WTC11 (cell line): Measurements from ENCODE around the gene FGF8. TPM values are rescaled to one million over a fixed set of nuclear protein-coding genes. Genes with fewer than 3 reads are reported as not detected.
A peak's percentile ranks its signal among the peaks of the same experiment; 100 is the strongest.

Experiments used
- ATAC-seq: fragments of 200-7000 bp; cut with Tn5 transposase; 2 replicates; pipeline ENCODE4 v1.10.0; 2021; ENCODE audit warnings: mild to moderate bottlenecking, moderate library complexity
- CTCF ChIA-PET: fragments of 300-600 bp; sonication (Branson Sonifier 250); formaldehyde crosslinking; loops from one replicate; lab custom pipeline; 2021; ENCODE audit warnings: antibody characterized with exemption; lab: Charles Lee
- POLR2A ChIA-PET: fragments of 350-600 bp; sonication (Branson Sonifier 250); formaldehyde crosslinking; loops from one replicate; lab custom pipeline; 2021; ENCODE audit warnings: antibody characterized with exemption; lab: Charles Lee
- DNase-seq: peaks from one replicate; pipeline ENCODE4 v3.0.0; 2021; ENCODE audit warnings: low spot score
- H3K27ac Mint-ChIP-seq: 2 replicates; pipeline ENCODE4 v1.8.0; 2021; ENCODE audit warnings: mixed read lengths
- H3K27me3 Mint-ChIP-seq: 2 replicates; pipeline ENCODE4 v1.8.0; 2021; ENCODE audit warnings: low read depth, mild to moderate bottlenecking, moderate library complexity, mixed read lengths
- H3K36me3 Mint-ChIP-seq: 2 replicates; pipeline ENCODE4 v1.8.0; 2021; ENCODE audit warnings: mixed read lengths
- H3K4me1 Mint-ChIP-seq: 2 replicates; pipeline ENCODE4 v1.8.0; 2022; ENCODE audit warnings: mixed read lengths
- H3K4me3 Mint-ChIP-seq: 2 replicates; pipeline ENCODE4 v1.8.0; 2021; ENCODE audit warnings: mild to moderate bottlenecking, moderate library complexity, mixed read lengths
- H3K9me3 Mint-ChIP-seq: 2 replicates; pipeline ENCODE4 v1.8.0; 2021; ENCODE audit warnings: mixed read lengths
- ATF1 ChIP-seq: sonication (generic); formaldehyde crosslinking; IDR thresholded peaks from 2 replicates; pipeline ENCODE4 v1.8.1; 2023; ENCODE audit warnings: mild to moderate bottlenecking, moderate library complexity, missing genetic modification reagents
- ATF6 ChIP-seq: sonication (generic); formaldehyde crosslinking; IDR thresholded peaks from 2 replicates; pipeline ENCODE4 v1.8.1; 2023; ENCODE audit warnings: mild to moderate bottlenecking, missing genetic modification reagents
- CDX4 ChIP-seq: fragments of 250-450 bp; sonication (Bioruptor Pico); IDR thresholded peaks from 2 replicates; pipeline ENCODE4 v1.9.0; 2021; ENCODE audit warnings: moderate library complexity, mild to moderate bottlenecking, inconsistent platforms, borderline replicate concordance
- ELF4 ChIP-seq: sonication (generic); formaldehyde crosslinking; IDR thresholded peaks from 2 replicates; pipeline ENCODE4 v1.8.1; 2022; ENCODE audit warnings: low read depth, mild to moderate bottlenecking, moderate library complexity, missing genetic modification reagents
- EMX1 ChIP-seq: fragments of 250-450 bp; sonication (Bioruptor Pico); IDR thresholded peaks from 2 replicates; pipeline ENCODE4 v1.8.0; 2021; ENCODE audit warnings: mild to moderate bottlenecking
- ERG ChIP-seq: fragments of 250-450 bp; sonication (Bioruptor Pico); IDR thresholded peaks from 2 replicates; pipeline ENCODE4 v1.8.0; 2021; ENCODE audit warnings: mild to moderate bottlenecking
- ETV6 ChIP-seq: sonication (generic); formaldehyde crosslinking; IDR thresholded peaks from 2 replicates; pipeline ENCODE4 v1.8.1; 2022; ENCODE audit warnings: mild to moderate bottlenecking, missing genetic modification reagents
- FOXJ3 ChIP-seq: sonication (generic); formaldehyde crosslinking; IDR thresholded peaks from 2 replicates; pipeline ENCODE4 v1.9.0; 2021; ENCODE audit warnings: missing genetic modification reagents, mild to moderate bottlenecking, borderline replicate concordance
- FOXK1 ChIP-seq: sonication (generic); formaldehyde crosslinking; IDR thresholded peaks from 2 replicates; pipeline ENCODE4 v1.8.0; 2022; ENCODE audit warnings: mild to moderate bottlenecking, moderate library complexity, missing genetic modification reagents
- FOXP1 ChIP-seq: sonication (generic); formaldehyde crosslinking; IDR thresholded peaks from 2 replicates; pipeline ENCODE4 v1.8.0; 2022; ENCODE audit warnings: missing genetic modification reagents, mild to moderate bottlenecking, moderate library complexity, borderline replicate concordance
- FOXP4 ChIP-seq: sonication (generic); formaldehyde crosslinking; IDR thresholded peaks from 2 replicates; pipeline ENCODE4 v1.8.0; 2022; ENCODE audit warnings: mild to moderate bottlenecking, missing genetic modification reagents
- MAX ChIP-seq: sonication (generic); formaldehyde crosslinking; IDR thresholded peaks from 2 replicates; pipeline ENCODE4 v1.8.0; 2022; ENCODE audit warnings: mild to moderate bottlenecking, missing genetic modification reagents
- MXD4 ChIP-seq: fragments of 250-450 bp; sonication (Bioruptor Pico); IDR thresholded peaks from 2 replicates; pipeline ENCODE4 v1.8.0; 2021; ENCODE audit warnings: mild to moderate bottlenecking, moderate library complexity, borderline replicate concordance
- TCF7 ChIP-seq: sonication (generic); formaldehyde crosslinking; IDR thresholded peaks from 2 replicates; pipeline ENCODE4 v1.8.0; 2022; ENCODE audit warnings: mild to moderate bottlenecking, low read depth, missing genetic modification reagents, moderate library complexity
- TEAD1 ChIP-seq: sonication (generic); formaldehyde crosslinking; IDR thresholded peaks from 2 replicates; pipeline ENCODE4 v1.8.0; 2022; ENCODE audit warnings: mild to moderate bottlenecking, missing genetic modification reagents
- ZNF396 ChIP-seq: fragments of 250-450 bp; sonication (Bioruptor Pico); IDR thresholded peaks from 2 replicates; pipeline ENCODE4 v1.8.0; 2021; ENCODE audit warnings: mild to moderate bottlenecking, moderate library complexity, borderline replicate concordance
- ZNF423 ChIP-seq: fragments of 250-450 bp; sonication (Bioruptor Pico); IDR thresholded peaks from 2 replicates; pipeline ENCODE4 v2.1.2; 2022; ENCODE audit warnings: mild to moderate bottlenecking, moderate library complexity
- total RNA-seq: library from RNA; stranded (reverse); gene quantifications from 3 replicates; pipeline ENCODE4 v1.2.3, GENCODE V29; 2021
- TF ChIP-seq, protein P1 (sequence below): sonication (generic); formaldehyde crosslinking; IDR thresholded peaks from 2 replicates; pipeline ENCODE4 v1.8.1; 2023; ENCODE audit warnings: mild to moderate bottlenecking, missing genetic modification reagents
- TF ChIP-seq, protein P2 (sequence below): fragments of 250-450 bp; sonication (Bioruptor Pico); IDR thresholded peaks from 2 replicates; pipeline ENCODE4 v1.9.0; 2021; ENCODE audit warnings: mild to moderate bottlenecking

FGF8 gene
- total RNA-seq, 1 experiment from 2014 or later, result 28.9 TPM

- CTCF ChIA-PET, result interaction anchor here (0.5 to 11.0 kb wide), 4 partner anchors 17 to 174 kb away, joined by 3 to 370 read pairs (median 67); no protein-coding TSS in a partner anchor
- no peaks in the 10 kb centered on the region for H3K9me3 Mint-ChIP-seq
- H3K27me3 Mint-ChIP-seq, result peaks cover 70% of the 10 kb centered on the region
- DNase-seq, result peak; percentile 38
- no peak for TF ChIP-seq ETV6 (CRISPR knock-in tag)
- TF ChIP-seq FOXP1 (CRISPR knock-in tag), result 0 out of 2 replicates have a peak, but pooled peaks have one; percentile 45
- peak; percentile 46; the same call in 1 of the 2 replicates for TF ChIP-seq MAX (CRISPR knock-in tag)
- no peak for TF ChIP-seq ERG (CRISPR knock-in tag)
- TF ChIP-seq, protein P1, sequence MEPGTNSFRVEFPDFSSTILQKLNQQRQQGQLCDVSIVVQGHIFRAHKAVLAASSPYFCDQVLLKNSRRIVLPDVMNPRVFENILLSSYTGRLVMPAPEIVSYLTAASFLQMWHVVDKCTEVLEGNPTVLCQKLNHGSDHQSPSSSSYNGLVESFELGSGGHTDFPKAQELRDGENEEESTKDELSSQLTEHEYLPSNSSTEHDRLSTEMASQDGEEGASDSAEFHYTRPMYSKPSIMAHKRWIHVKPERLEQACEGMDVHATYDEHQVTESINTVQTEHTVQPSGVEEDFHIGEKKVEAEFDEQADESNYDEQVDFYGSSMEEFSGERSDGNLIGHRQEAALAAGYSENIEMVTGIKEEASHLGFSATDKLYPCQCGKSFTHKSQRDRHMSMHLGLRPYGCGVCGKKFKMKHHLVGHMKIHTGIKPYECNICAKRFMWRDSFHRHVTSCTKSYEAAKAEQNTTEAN (CRISPR knock-in tag), result 0 out of 2 replicates have a peak, but pooled peaks have one; percentile 39
- TF ChIP-seq ZNF423 (CRISPR knock-in tag), result peak; percentile 66; the same call in 1 of the 2 replicates
- TF ChIP-seq, all 79 proteins: peak for 4
- H3K27ac Mint-ChIP-seq, result no peak overlapping the region
- ATAC-seq, result no peak
- no peaks in the 10 kb centered on the region for H3K36me3 Mint-ChIP-seq
- H3K4me1 Mint-ChIP-seq, result peaks cover 58% of the 10 kb centered on the region
- POLR2A ChIA-PET, result interaction anchor here (0.6 kb wide), 1 partner anchor 26 kb away, joined by 5 read pairs; no protein-coding TSS in a partner anchor
- peak overlapping the region; percentile 81 for H3K4me3 Mint-ChIP-seq
Observed at GRCh38 chr10:101776161-101776817, 375 bp upstream of the FGF8 start.

GRCh38 chr10:101774589-101775272 lies 1.2 kb downstream of the FGF8 start:
- H3K9me3 Mint-ChIP-seq, result no peaks in the 10 kb centered on the region
- peak; percentile 6 for ATAC-seq
- ChIA-PET POLR2A (interaction anchor here (1.1 to 2.0 kb wide), 3 partner anchors 26 to 172 kb away, joined by 3 to 11 read pairs (median 6); partner anchors contain the start of gene OGA), CTCF (interaction anchor here (1.0 to 8.3 kb wide), 16 partner anchors 7 to 561 kb away, joined by 3 to 110 read pairs (median 5); partner anchors contain the start of genes ARMH3, KCNIP2 and NPM3)
- H3K27ac Mint-ChIP-seq, result no peak overlapping the region
- peaks cover 70% of the 10 kb centered on the region for H3K27me3 Mint-ChIP-seq
- peak; percentile 64 for DNase-seq
- peak overlapping the region; percentile 61 for H3K4me3 Mint-ChIP-seq
- no peaks in the 10 kb centered on the region for H3K36me3 Mint-ChIP-seq
- H3K4me1 Mint-ChIP-seq, result peaks cover 50% of the 10 kb centered on the region
- TF ChIP-seq EMX1 (CRISPR knock-in tag), result no peak
- TF ChIP-seq, protein P2, sequence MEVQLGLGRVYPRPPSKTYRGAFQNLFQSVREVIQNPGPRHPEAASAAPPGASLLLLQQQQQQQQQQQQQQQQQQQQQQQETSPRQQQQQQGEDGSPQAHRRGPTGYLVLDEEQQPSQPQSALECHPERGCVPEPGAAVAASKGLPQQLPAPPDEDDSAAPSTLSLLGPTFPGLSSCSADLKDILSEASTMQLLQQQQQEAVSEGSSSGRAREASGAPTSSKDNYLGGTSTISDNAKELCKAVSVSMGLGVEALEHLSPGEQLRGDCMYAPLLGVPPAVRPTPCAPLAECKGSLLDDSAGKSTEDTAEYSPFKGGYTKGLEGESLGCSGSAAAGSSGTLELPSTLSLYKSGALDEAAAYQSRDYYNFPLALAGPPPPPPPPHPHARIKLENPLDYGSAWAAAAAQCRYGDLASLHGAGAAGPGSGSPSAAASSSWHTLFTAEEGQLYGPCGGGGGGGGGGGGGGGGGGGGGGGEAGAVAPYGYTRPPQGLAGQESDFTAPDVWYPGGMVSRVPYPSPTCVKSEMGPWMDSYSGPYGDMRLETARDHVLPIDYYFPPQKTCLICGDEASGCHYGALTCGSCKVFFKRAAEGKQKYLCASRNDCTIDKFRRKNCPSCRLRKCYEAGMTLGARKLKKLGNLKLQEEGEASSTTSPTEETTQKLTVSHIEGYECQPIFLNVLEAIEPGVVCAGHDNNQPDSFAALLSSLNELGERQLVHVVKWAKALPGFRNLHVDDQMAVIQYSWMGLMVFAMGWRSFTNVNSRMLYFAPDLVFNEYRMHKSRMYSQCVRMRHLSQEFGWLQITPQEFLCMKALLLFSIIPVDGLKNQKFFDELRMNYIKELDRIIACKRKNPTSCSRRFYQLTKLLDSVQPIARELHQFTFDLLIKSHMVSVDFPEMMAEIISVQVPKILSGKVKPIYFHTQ (CRISPR knock-in tag), result no peak
- TF ChIP-seq TCF7, result 0 out of 2 replicates have a peak, but pooled peaks have one; percentile 77
- no peak for TF ChIP-seq FOXJ3 (CRISPR knock-in tag)
- TF ChIP-seq TEAD1 (CRISPR knock-in tag), result peak; percentile 77
- TF ChIP-seq ZNF396 (CRISPR knock-in tag), result no peak
- peak; percentile 80 for TF ChIP-seq FOXK1
- no peak for TF ChIP-seq ATF1
- peak; percentile 86 for TF ChIP-seq FOXP4 (CRISPR knock-in tag)
- no peak for TF ChIP-seq MXD4 (CRISPR knock-in tag)
- TF ChIP-seq CDX4, result no peak
- TF ChIP-seq ATF6 (CRISPR knock-in tag), result no peak
- no peak for TF ChIP-seq ELF4
- TF ChIP-seq ETV6 (CRISPR knock-in tag), result peak; percentile 83; the same call in 1 of the 2 replicates
- no peak for TF ChIP-seq ERG (CRISPR knock-in tag)
